CD4-positive, alpha-beta T cell treated with Interferon gamma for 1 hour (primary cell): Measurements from ENCODE around the gene PNPLA7.
"Not testable (repeated sequence)": the region's sequence is repeated elsewhere in the genome, so short reads cannot be mapped to it uniquely, and the experiment has no call there.

ENCODE experiments used
- DNase-seq: peaks from one replicate; pipeline ENCODE4 v3.0.0-alpha.2; 2020

Gene PNPLA7

GRCh38 chr9:137511758-137512463, 38.3 kb downstream of the PNPLA7 start:
- DNase-seq, result no peak

- DNase-seq, result not testable (repeated sequence)
Measured at GRCh38 chr9:137511126-137511525, 39.1 kb downstream of the PNPLA7 start.

GRCh38 chr9:137509198-137509597, 41.0 kb downstream of the PNPLA7 start:
- no peak for DNase-seq

GRCh38 chr9:137506702-137507171, 43.5 kb downstream of the PNPLA7 start:
- no peak for DNase-seq

- DNase-seq, result no peak
Measured at GRCh38 chr9:137506274-137506673, 43.9 kb downstream of the PNPLA7 start.

- no peak for DNase-seq
Measured at GRCh38 chr9:137505421-137506140, 44.6 kb downstream of the PNPLA7 start.

GRCh38 chr9:137504432-137504777, 45.8 kb downstream of the PNPLA7 start:
- no peak for DNase-seq

GRCh38 chr9:137502008-137502911, 47.9 kb downstream of the PNPLA7 start:
- DNase-seq, result no peak

- DNase-seq, result no peak
Measured at GRCh38 chr9:137501457-137501856, 48.7 kb downstream of the PNPLA7 start.

- no peak for DNase-seq
Measured at GRCh38 chr9:137500666-137501397, 49.4 kb downstream of the PNPLA7 start.

- DNase-seq, result no peak
Measured at GRCh38 chr9:137499858-137500661, 50.1 kb downstream of the PNPLA7 start.

- DNase-seq, result no peak
Measured at GRCh38 chr9:137499416-137499815, 50.8 kb downstream of the PNPLA7 start.

- no peak for DNase-seq
Measured at GRCh38 chr9:137498720-137499150, 51.5 kb downstream of the PNPLA7 start.

GRCh38 chr9:137497921-137498719, 52.1 kb downstream of the PNPLA7 start:
- no peak for DNase-seq

- no peak for DNase-seq
Measured at GRCh38 chr9:137496601-137497375, 53.4 kb downstream of the PNPLA7 start.

GRCh38 chr9:137494550-137495351, 55.5 kb downstream of the PNPLA7 start:
- DNase-seq, result no peak

- peak; percentile 27 for DNase-seq
Measured at GRCh38 chr9:137494104-137494544, 56.1 kb downstream of the PNPLA7 start.

GRCh38 chr9:137493364-137494103, 56.7 kb downstream of the PNPLA7 start:
- no peak for DNase-seq
